HG02623 (cell line): ENCODE measurements around the gene SFR1.
"Not testable (repeated sequence)": the region's sequence is repeated elsewhere in the genome, so short reads cannot be mapped to it uniquely, and the experiment has no call there.

Experiments
- ATAC-seq: cut with Tn5 transposase; IDR thresholded peaks from one replicate; pipeline ENCODE4 v1.9.1; 2021; ENCODE audit warnings: moderate library complexity; ENCODE audit not compliant: unreplicated experiment

SFR1 gene

DNA sequence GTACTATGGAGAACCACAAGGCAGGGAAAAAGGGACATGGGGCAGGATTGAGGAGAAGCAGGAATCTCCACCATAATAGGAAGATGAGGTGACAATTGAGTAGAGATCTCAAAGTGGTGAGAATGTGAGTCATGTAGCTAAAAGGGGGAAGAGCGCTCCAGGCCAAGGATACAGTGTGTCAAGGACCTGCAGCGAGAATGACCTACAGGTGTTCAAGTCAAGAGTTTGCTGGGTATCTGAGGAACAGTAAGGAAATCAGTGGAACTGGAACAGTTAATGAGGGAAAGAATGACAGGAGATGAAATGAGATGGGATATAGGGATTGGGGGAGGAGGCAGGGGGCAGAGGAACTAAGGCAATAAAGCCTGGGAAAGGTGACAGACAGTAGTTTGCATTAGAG lies 33.6 kb downstream of the SFR1 start:
- ATAC-seq: no peak

DNA sequence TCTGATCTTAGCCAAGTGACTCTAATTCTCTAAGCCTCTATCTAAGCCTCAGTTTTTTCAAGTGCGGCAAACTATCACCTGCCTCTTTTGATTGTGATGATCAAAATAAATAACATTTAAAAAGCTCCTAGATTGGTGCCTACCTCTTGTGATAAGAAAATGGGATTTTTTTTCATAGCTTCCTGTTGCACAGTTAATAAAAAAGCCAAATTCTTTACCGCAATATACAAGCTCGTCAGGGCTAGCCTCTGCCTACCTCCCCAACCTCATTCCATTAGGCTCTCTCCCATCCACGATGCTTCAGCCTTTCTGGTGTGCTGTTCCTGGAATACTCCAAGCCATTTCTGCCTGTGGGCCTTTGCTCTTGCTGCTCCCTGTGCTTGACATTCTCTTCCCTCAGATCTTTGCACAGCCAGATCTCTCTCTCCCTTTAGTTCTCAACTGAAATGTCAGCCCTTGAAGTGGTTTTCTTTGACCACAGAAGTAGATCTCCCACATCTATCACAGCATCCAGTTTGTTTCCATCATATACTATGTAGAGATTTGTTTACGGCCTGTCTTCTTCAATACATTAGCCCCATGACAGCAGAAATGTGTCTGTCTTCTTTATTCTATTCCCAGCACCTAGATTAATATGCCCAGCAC lies 48.8 kb downstream of the SFR1 start:
- ATAC-seq: no peak

DNA sequence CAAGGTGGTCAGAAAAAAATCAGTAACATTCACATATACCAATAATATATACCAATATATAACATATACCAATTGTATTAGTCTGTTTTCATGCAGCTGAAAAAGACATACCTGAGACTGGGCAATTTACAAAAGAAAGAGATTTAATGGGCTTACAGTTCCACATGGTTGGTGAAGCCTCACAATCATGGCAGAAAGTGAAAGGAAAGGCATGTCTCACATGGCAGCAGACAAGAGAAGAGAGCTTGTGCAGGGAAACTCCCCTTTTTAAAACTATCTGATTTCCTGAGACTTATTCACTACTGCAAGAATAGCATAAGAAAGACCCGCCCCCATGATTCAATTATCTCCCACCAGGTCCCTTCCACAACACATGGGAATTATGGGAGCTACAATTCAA lies 52.2 kb downstream of the SFR1 start:
- ATAC-seq: not testable (repeated sequence)
